Neutrophil (primary cell): Measurements from ENCODE around the gene ILDR2.

Experiments used
- H3K27ac ChIP-seq: fragments of 200-600 bp; sonication (generic); 2 replicates; pipeline ENCODE4 v1.5.1; 2016; ENCODE audit warnings: mild to moderate bottlenecking, moderate library complexity
- H3K27me3 ChIP-seq: fragments of 200-600 bp; sonication (generic); 2 replicates; pipeline ENCODE4 v1.6.0; 2016; ENCODE audit warnings: mild to moderate bottlenecking
- H3K36me3 ChIP-seq: fragments of 200-600 bp; sonication (generic); 2 replicates; pipeline ENCODE4 v1.5.1; 2017
- H3K4me1 ChIP-seq, 2 experiments: fragments of 200-600 bp in 1 of 2; sonication (generic) in 1 of 2; 1 replicate in 1 of 2; 2 replicates in 1 of 2; pipeline versions ENCODE4 v1.5.1 to v1.6.1; 2013 to 2016; ENCODE audit warnings: low read depth in 1 of 2, low read length in 1 of 2, mild to moderate bottlenecking in 1 of 2, moderate library complexity in 1 of 2; ENCODE audit not compliant: control insufficient read depth in 1 of 2, insufficient read depth in 1 of 2
- H3K4me3 ChIP-seq, 2 experiments: fragments of 200-600 bp in 1 of 2; sonication (generic) in 1 of 2; 1 replicate in 1 of 2; 2 replicates in 1 of 2; pipeline ENCODE4 v1.5.1; 2013 to 2016; ENCODE audit warnings: low read depth in 1 of 2, low read length in 1 of 2, mild to moderate bottlenecking in 1 of 2, moderate library complexity in 1 of 2
- H3K9me3 ChIP-seq: fragments of 200-600 bp; sonication (generic); 2 replicates; pipeline ENCODE4 v1.5.1; 2016
- TF ChIP-seq, protein P1 (sequence below): fragments of 200-600 bp; sonication (generic); IDR thresholded peaks from 2 replicates; pipeline ENCODE4 v1.5.1; 2016; ENCODE audit warnings: antibody characterized with exemption

The ILDR2 gene

DNA sequence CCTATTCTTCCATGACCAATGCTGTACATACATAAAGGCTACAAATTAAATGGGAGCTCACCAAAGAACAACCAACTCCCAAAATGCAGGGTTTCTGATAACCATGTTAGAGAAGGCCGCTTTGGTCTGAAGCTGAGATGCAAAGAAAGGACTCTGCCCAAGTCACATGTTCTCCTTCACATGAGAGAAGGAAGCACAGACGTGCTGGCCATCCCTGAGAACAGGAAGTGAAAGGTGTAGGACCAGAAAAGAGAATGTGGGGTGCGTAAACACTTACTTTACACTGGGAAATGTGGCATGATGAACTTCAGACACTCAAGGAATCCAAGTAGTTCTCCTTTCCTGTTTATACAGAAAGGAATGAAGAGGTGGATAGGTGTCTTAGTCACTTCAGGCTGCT, 67.6 kb downstream of the ILDR2 start:
- H3K36me3 ChIP-seq, result no peaks in the 10 kb centered on the region
- H3K27me3 ChIP-seq, result peaks cover 4% of the 10 kb centered on the region
- TF ChIP-seq, protein P1, sequence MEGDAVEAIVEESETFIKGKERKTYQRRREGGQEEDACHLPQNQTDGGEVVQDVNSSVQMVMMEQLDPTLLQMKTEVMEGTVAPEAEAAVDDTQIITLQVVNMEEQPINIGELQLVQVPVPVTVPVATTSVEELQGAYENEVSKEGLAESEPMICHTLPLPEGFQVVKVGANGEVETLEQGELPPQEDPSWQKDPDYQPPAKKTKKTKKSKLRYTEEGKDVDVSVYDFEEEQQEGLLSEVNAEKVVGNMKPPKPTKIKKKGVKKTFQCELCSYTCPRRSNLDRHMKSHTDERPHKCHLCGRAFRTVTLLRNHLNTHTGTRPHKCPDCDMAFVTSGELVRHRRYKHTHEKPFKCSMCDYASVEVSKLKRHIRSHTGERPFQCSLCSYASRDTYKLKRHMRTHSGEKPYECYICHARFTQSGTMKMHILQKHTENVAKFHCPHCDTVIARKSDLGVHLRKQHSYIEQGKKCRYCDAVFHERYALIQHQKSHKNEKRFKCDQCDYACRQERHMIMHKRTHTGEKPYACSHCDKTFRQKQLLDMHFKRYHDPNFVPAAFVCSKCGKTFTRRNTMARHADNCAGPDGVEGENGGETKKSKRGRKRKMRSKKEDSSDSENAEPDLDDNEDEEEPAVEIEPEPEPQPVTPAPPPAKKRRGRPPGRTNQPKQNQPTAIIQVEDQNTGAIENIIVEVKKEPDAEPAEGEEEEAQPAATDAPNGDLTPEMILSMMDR, result no peak
- peaks cover 3 to 7% of the 10 kb centered on the region in 2 experiments for H3K4me1 ChIP-seq
- no peaks in the 10 kb centered on the region for H3K9me3 ChIP-seq
- H3K27ac ChIP-seq, result no peak overlapping the region
- no peak overlapping the region for H3K4me3 ChIP-seq

- H3K4me1 ChIP-seq, result peaks cover 10 to 14% of the 10 kb centered on the region in 2 experiments
- no peak overlapping the region for H3K27ac ChIP-seq
- no peaks in the 10 kb centered on the region for H3K36me3 ChIP-seq
- H3K4me3 ChIP-seq, result no peak overlapping the region
- H3K9me3 ChIP-seq, result no peaks in the 10 kb centered on the region
- TF ChIP-seq, protein P1, result no peak
- no peaks in the 10 kb centered on the region for H3K27me3 ChIP-seq
These were observed 68.3 kb downstream of the ILDR2 start for GRCh38 chr1:166907051-166907450.

DNA sequence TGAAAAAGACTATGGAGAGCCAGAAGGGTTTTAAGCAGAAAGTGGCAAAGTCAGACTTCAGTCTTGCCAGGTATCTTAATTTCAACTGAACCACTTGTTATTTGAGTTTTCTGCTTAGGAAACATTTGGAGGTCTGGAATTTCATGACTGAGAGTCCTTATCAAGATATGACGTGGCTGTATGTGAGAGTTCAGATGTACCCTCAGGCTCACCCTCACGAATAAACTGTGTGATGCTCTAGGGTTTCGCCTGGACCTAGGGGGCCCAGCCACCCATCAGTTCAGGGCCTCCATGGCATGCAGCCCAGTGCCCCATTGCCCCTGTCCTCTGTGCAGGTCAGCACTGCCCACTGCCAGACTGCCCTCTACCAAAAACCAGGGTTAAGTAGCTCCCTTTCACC, 68.7 kb downstream of the ILDR2 start:
- Histone ChIP-seq H3K4me1 (peaks cover 11 to 15% of the 10 kb centered on the region in 2 experiments), H3K4me3 (no peak overlapping the region), H3K27me3 (no peaks in the 10 kb centered on the region), H3K27ac (no peak overlapping the region), H3K36me3 (no peaks in the 10 kb centered on the region), H3K9me3 (no peaks in the 10 kb centered on the region)
- TF ChIP-seq, protein P1, result no peak

DNA sequence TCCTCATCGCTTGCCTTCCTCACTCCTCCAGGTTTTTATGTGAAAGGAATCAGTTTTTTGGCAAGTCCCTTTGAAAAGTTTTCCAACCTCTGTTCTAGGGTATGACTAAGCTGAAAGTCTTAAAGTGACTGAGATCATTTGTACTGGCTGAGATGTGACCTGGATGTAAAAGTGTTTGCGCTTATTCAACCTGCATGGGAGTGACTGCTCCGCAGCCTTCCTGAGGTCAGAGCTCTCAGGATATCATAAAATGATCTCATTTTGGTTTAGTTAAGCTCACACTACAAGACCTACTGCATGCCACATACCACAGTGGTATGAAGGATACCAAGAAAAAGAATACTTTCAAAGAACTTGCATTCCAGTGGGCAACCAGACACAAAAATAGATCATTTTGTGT, 69.4 kb downstream of the ILDR2 start:
- no peak overlapping the region for H3K27ac ChIP-seq
- H3K36me3 ChIP-seq, result no peaks in the 10 kb centered on the region
- no peak overlapping the region for H3K4me3 ChIP-seq
- peaks cover 11 to 15% of the 10 kb centered on the region in 2 experiments for H3K4me1 ChIP-seq
- H3K27me3 ChIP-seq, result no peaks in the 10 kb centered on the region
- TF ChIP-seq, protein P1, result no peak
- H3K9me3 ChIP-seq, result no peaks in the 10 kb centered on the region

GRCh38 chr1:166905136-166905535, 70.2 kb downstream of the ILDR2 start:
- peaks cover 11 to 15% of the 10 kb centered on the region in 2 experiments for H3K4me1 ChIP-seq
- H3K36me3 ChIP-seq, result no peaks in the 10 kb centered on the region
- H3K27me3 ChIP-seq, result no peaks in the 10 kb centered on the region
- no peak overlapping the region for H3K27ac ChIP-seq
- no peak overlapping the region for H3K4me3 ChIP-seq
- TF ChIP-seq, protein P1, result no peak
- no peaks in the 10 kb centered on the region for H3K9me3 ChIP-seq

DNA sequence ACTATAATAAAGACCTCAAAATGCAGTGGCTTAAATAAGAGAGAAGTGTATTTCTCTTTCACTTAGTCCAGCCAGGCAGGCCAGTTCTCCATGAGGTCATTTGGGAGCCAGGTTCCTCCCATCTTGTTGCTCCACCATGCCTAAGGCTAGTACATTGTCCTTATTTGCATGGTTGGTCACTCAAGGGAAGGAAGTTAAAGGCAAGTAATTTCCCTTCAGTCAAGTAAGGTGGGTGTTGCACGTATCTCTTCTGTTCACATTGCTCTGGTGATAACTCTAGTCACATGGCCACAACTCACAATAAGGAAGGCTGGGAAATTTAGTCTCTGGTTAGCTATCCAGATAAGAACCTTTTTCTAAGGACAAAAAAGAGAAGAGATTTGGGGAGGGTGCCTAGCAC, 72.1 kb downstream of the ILDR2 start:
- Histone ChIP-seq H3K27me3 (no peaks in the 10 kb centered on the region), H3K4me3 (no peak overlapping the region), H3K4me1 (peaks cover 11 to 15% of the 10 kb centered on the region in 2 experiments), H3K27ac (no peak overlapping the region), H3K36me3 (no peaks in the 10 kb centered on the region), H3K9me3 (no peaks in the 10 kb centered on the region)
- TF ChIP-seq, protein P1, result no peak
